Islet precursor cell (in vitro differentiated cells): Measurements from ENCODE around the gene TMEM178A.
"Not testable (repeated sequence)": the region's sequence is repeated elsewhere in the genome, so short reads cannot be mapped to it uniquely, and the experiment has no call there.

Experiments used
- DNase-seq: peaks from one replicate; pipeline ENCODE4 v3.0.0-alpha.2; 2018

The TMEM178A gene

DNA sequence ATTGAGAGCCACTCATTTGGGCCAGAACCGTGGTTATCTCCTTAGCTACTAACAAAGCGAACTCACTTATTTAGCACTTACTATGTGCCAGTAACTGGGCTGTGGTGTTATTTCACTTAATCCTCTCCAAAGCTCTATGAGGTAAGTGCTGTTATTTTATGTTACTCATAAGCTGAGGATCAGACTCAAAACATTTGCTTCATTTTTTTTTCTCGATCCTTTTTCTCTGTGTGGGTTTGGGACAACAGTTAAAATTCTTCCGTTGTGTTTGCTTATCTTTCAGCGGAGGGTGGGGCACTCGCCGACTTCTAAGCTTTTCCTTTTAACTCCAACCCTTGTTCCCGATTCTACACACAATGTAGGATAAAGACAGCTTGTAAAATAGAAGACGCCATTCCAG is 52.8 kb downstream of the TMEM178A start:
- DNase-seq = no peak

DNA sequence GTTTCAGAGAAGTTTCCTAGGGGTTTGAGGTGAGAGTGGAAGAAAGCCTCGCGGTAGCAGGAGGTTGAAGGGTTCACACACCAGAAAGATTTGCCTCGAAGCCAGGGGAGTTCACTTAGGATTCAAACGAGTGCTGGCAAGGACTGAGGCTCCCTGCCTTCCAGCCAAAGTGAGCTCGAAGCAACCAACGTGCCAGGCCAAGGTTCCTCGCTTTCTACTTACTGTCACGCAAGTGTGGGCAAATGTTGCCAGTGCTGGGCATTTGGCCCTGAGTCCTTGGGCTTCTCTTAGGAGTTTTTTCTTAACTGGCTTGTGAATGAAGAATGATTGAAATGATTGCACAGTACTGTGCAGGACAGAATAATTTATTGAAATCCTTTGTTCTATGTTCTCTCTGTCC is 53.6 kb downstream of the TMEM178A start:
- no peak for DNase-seq

DNA sequence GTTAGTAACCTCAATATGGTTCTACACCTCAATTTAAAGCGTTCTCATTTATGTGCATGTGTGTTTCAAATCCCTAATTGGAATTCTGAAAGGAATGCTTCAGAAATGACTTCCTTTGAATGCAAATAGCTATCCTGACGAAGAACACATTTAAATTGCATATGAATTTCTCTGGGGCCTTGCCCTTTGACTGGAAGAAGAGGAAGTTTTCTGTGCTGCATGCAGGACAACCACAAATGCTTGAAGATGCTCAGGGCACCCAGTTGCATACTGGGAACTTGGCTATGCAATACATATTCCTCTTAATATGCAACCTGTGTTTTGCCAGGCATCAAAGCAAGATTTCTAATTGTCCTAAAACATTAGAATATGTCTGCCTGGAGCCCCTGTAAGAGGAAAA is 55.3 kb downstream of the TMEM178A start:
- DNase-seq = no peak

DNA sequence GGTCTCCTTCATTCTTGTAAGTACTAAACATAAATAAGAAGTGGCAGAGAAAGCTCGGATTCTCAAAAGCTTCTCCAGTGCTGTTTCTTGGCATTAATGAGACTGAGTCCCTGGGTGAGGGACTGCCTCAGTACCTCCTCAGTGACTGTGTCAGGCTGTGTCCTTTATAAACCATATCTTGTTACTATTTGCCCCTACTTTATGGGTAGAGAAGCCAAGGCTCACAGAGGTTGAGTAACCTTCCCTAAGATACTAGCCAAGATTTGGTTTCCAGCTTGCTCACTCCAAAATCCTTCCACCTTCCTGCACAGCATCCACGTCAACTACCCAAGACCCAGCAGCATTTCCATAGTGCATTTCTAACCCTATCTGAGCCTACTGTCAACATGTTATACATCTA is 57.8 kb downstream of the TMEM178A start:
- DNase-seq = no peak

DNA sequence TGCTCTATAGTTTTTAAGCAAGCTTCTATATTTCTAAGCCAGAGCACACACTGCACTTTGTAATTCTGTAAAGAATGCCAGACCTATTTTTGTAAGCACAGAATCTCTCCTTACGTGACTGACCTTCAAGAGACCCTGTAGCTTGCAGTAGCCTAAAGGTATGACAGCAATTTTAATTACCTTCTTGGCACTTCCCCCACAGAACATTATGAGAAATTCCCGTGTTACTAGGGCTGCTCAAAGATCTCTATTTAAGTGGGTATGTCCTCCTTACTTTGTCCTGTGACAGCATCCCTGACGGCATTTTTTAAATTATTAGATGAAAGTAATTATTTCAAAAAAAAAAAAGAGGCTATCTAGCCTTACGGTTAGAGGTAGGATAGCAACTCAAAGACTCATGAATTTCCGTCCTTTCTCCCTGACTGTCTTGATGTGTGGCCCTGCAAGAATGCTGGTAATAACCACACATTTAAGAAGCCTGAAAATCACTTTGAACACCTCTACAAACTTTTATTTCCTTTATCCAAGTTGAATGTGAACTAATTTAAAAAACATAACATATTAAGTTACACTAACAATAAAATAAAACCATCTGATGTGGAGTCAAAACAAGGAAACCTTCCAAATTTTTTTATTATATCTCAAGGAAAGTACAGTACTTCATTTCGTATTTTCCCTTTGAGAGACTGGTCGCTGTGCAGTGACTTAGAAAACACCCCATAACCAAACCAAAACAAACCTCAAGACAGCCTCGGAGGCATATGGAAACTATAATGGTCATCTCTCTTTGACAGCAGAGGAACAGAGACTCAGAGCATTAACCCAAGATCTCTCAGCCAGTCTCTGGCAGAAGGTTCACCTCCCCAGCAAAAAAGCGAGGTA is 58.5 kb downstream of the TMEM178A start:
- DNase-seq = no peak

DNA sequence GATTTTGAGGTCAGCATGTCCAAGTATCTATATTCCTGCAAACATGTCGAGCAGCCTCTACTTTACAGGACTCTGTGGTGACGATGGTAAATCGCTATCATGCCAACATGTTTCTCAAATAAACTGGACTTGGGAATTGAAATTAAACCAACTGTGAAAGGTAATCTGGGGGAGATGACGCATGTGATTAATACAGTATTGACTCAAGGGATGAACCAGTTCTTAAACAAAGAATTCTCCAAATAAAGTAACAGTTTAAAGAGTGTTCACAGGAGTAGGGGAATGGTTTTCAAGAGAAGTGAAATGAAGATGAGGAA is 59.1 kb downstream of the TMEM178A start:
- no peak for DNase-seq

GRCh38 chr2:39725401-39725800 is 59.7 kb downstream of the TMEM178A start:
- no peak for DNase-seq

- DNase-seq = not testable (repeated sequence)
Observed at GRCh38 chr2:39728085-39728484, 62.4 kb downstream of the TMEM178A start.

DNA sequence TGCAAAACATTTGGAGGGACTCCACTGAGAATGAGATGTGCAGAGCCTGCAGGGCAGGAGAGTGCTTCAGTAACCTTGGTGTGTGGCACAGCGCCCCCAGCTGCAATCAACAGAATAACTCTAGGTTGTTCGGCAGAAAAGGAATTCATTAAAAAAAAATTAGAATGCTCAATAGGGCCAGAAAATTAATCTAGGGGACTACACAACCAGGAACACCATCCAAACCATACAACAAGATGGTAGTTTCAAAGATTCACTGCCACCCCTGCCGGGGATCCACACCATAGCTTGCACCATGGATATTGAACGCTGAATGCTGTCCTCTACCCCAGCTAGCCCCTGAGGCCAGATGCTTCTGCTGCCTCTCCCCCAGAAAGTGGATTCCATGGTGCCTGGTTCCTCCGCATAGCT is 63.2 kb downstream of the TMEM178A start:
- DNase-seq = peak; percentile 63

DNA sequence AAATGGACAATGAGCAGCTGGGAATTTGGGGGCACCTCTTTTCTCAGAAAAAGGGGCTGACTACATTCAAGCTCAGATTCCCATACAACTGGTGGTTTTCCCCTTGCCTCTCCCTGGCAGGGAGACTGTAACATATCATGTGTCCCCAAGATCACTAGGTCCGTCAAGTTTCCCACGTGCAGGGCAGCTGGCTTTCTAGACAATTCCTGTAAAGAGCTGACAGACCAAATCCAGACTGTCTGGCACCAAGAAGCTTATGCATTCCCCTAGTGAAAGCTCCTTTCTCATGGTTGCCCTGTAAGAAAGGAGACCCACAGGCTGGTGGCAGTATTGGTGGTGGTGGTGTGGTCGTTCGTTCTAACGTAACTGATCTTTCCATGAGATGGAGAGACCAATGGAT is 64.6 kb downstream of the TMEM178A start:
- no peak for DNase-seq

DNA sequence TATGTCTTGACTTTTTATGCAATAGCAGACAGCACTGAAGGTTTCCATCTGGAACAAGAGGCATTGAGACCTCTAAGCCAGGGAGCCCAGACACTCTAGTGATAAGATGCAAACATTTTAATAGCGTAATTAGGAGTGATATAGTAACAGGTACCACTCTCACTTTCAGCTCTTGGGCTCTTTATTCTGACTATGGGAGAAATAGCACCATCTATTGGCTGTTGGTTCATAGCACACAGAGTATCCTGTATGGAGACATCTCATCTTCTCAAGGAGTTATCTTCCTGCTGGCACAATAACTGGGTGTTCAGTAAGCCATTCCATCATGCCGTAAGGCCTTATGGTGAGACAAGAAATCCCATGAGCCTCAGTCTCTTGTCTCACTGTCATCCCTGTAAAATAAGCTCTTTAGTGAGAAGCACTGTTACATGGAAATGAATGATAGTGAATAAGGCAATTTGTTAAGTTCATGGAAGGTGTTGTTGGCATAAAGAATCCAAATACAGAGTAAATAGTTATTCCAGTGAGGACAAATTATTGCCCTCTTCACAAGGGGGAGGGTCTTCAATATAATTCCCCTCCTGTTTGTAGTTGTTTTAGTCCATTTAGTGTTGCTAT is 65.1 kb downstream of the TMEM178A start:
- DNase-seq = no peak

- no peak for DNase-seq
Observed at GRCh38 chr2:39731546-39731945, 65.8 kb downstream of the TMEM178A start.

DNA sequence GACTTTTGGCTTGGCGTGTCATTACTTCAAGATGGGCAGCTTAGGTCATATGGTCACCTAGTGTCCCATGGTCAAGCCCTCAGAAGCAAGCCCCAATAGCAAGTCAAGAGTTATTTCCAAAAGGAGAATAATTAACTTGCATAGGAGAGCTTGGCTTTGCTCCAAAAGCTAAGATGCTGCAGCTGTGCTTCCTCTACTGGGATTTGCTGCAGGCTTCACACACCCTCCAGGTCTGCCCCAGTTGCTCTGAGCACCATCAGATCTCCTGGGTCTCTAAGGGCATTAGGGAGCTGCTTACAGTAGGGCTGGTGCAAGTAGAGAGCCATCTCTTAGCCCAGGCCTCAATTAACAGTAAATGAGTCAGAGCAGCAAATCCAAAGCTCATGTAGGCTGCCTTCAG is 66.8 kb downstream of the TMEM178A start:
- DNase-seq = no peak

GRCh38 chr2:39733070-39733674 is 67.5 kb downstream of the TMEM178A start:
- no peak for DNase-seq

DNA sequence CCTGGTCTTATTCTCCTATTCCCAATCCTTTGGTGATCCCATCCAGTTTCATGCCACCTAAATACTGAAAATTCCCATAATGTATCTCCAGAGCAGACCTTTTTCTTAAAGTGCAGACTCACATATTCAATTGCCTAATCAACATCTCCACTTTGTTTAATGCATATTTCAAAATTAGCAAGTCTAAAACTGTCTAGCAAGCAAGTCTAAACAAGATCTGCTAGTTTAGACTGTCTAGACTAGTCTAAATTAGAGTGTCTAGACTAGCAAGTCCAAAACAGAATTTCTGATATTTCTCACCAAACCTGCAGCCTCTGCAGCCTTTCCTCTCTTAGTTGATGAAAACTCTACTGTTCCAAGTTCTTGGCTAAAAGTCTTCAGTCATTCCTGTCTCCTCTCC is 68.7 kb downstream of the TMEM178A start:
- no peak for DNase-seq

DNA sequence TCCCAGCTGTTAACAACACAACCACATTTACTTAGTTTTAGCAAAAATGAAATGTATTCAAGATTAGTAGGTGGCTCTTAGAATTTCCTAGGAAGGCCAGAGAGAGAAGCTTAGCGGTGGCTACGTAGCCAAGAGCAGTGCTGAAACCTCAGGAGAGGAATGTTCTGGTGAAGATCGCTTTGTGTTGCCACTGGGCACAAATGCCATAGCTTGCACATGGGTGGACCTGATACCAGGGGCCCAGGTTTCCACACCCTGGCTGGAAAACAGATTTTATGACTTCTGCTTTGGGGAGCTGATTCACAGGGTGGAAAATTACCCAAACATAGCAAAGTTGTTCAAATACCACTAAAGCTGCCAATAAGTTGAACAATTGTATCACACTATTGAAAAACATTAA is 69.9 kb downstream of the TMEM178A start:
- no peak for DNase-seq

GRCh38 chr2:39736640-39737039 is 70.9 kb downstream of the TMEM178A start:
- DNase-seq = no peak

DNA sequence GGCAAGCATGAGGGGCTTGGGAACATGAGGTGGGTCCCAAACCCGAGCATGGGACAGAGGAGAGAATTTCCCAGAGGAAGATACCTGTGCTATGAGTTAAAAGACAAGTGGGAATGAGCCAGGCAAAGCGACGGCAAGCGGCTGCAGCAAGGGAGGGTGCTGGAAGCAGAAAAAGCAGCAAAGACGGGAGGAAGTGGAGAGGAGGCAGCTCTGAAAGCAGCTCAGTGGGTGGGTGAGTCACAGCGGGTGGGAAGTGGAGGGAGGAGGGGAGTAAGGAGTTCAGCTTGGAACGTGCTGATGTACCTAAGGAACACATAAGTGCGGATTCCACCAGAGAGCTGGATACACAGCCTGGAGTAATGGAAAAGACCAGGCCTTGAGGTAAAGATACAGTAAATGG is 71.9 kb downstream of the TMEM178A start:
- peak; percentile 91 for DNase-seq

DNA sequence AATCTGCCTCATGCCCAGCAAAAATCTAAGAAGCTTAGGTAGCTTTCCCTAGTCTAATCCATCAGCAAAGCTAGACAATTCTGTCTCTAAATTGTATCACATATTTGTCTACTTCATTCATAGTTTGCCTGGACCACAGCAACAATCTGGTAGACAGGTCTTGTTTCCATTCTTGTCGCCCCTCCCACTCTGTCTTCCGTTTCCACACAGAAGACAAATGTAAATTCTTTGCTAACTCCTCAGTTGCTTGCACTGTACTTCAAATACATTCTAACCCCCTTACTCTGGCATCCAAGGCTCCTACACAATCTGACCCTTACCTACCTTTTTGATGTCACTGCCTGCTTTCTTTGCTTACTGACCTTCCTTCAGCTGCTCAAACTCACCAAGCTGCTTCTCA is 73.2 kb downstream of the TMEM178A start:
- no peak for DNase-seq

DNA sequence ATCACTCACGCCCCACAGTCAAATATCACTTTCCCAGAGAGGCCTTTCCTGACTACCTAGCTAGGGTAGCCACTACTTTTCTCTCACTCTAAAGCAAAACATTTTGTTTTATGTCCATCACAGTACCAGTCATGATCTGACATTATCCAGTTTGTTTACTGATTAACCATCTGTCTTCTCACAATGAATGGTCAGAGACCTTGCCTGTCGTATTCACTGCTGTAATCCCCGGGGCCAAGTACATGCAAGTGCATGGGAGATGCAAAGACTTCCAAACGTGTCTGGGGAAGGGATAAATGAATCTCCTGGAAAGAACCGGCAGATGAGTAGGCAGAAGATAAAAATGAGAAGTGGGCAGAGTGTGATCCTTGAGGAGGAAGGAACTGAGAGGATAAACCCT is 73.7 kb downstream of the TMEM178A start:
- no peak for DNase-seq

DNA sequence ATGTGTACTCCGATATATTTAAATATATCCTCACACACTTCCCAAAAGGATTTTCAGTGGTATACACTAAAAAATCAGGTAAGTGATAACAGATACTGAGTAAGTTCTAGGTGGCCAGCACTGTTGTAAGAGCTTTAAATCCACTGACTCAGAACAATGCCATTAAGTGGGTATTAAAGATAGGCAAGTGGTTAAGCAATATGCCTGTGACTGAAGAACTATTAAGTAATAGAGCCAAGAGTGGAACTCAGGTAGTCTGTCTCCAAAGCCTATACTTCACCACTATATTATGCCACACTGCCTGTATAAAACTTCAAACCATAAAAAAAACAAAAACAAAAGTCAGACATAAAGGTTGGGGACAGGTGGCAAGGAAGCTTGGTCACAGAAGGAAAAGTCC is 76.2 kb downstream of the TMEM178A start:
- DNase-seq = no peak

DNA sequence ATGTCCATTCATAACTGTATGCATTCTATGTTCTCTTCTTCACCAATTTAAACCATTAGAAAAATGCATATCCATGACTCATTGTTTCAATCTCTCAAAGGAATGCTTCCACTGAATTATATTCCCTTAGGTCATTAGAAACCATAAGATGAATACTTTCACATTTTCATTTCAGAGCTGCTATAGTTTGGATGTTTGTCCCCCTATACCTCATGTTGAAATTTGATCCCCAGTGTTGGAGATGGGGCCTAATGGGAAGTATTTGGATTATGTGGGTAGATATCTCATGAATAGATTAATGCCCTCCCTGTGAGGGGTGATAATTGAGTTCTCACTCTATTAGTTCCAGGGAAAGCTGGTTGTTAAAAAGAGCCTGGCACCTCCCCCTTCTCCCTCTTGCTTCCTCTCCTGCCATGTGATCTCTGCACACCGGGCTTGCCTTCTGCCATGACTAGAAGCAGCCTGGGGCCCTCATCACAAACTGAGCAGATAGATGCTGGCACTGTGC is 77.6 kb downstream of the TMEM178A start:
- DNase-seq = no peak

DNA sequence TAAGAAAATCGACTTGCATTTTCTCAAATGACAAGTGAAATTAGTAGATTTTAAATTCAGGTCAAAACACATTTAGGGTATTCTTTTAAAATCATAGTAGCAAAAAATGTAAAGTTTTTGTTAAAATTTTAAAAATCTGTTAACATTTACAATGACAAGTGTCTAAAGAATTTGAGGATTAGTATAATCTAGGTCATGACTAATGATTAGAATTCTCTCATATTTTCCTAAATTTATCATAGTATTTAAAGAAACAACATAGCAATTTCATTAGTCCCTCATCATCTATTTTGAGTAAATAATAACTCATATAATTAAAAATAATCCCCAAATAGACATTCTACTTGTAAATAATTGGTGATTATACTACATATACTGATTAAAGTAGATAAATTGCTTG is 89.7 kb downstream of the TMEM178A start:
- no peak for DNase-seq

GRCh38 chr2:39757156-39757555 is 91.4 kb downstream of the TMEM178A start:
- DNase-seq = no peak
